Uterus (tissue), 4 donors: ENCODE measurements around the gene BRAF. TPM values are rescaled to one million over a fixed set of nuclear protein-coding genes. Genes with fewer than 3 reads are reported as not detected.

Source experiments
- DNase-seq, 2 donors: peaks; one replicate each; pipeline ENCODE4 v3.0.0-alpha.2; 2019 to 2020
- H3K27ac ChIP-seq, 2 donors: fragments of 200-600 bp; sonication (generic); 1 replicate in 1 of 2; 2 replicates in 1 of 2; pipeline ENCODE4 v1.5.1; 2016 to 2018
- H3K27me3 ChIP-seq, 2 donors: fragments of 200-600 bp; sonication (generic); one replicate each; pipeline ENCODE4 v1.5.1; 2018 to 2019; ENCODE audit warnings: control low read depth in 1 of 2
- H3K36me3 ChIP-seq, 2 donors: fragments of 200-600 bp; sonication (generic); one replicate each; pipeline ENCODE4 v1.5.1; 2019; ENCODE audit warnings: control low read depth in 1 of 2
- H3K4me1 ChIP-seq, 2 donors: fragments of 200-600 bp; sonication (generic); one replicate each; pipeline ENCODE4 v1.5.1; 2018 to 2019; ENCODE audit warnings: control low read depth in 1 of 2
- H3K4me3 ChIP-seq, 2 donors: fragments of 200-600 bp; sonication (generic); 1 replicate in 1 of 2; 2 replicates in 1 of 2; pipeline ENCODE4 v1.5.1; 2018 to 2019; ENCODE audit warnings: mild to moderate bottlenecking in 1 of 2
- H3K9me3 ChIP-seq, 2 donors: fragments of 200-600 bp; sonication (generic); one replicate each; pipeline ENCODE4 v1.5.1; 2019; ENCODE audit warnings: control low read depth in 1 of 2
- POLR2A ChIP-seq, 2 donors: fragments of 450-650 bp; IDR thresholded peaks; one replicate each; pipeline ENCODE4 v1.6.1; 2016; ENCODE audit warnings: antibody characterized with exemption in 2 of 2, mild to moderate bottlenecking in 1 of 2, moderate library complexity in 1 of 2
- intact Hi-C: fragments of 100-400 bp; cut with DNase I; formaldehyde crosslinking; loops from one replicate; pipeline ENCODE4 v1.15.1; 2023; ENCODE audit warnings: low total_unique reads
- total RNA-seq, 4 donors: library from RNA; depleted of rRNA in 3 of 4; stranded (reverse); fragments of >200 nt in 3 of 4; gene quantifications; one replicate each; pipeline versions ENCODE4 v1.1.0 to v1.2.4, GENCODE V29; 2014 to 2023
- TF ChIP-seq, protein P1 (sequence below), 4 experiments: fragments of 200-600 bp in 2 of 4; fragments of 450-650 bp in 2 of 4; sonication (generic) in 2 of 4; IDR thresholded peaks; one replicate each; pipeline ENCODE4 v1.5.1; 2016 to 2019; ENCODE audit warnings: antibody characterized with exemption in 4 of 4, mild to moderate bottlenecking in 2 of 4, moderate library complexity in 1 of 4
- donor health status: DM: yes; HTN: yes; CAD: no.

BRAF gene
- total RNA-seq, 4 donors from 2014 or later = 42.6 to 76.8 (median 66.5) TPM

DNA sequence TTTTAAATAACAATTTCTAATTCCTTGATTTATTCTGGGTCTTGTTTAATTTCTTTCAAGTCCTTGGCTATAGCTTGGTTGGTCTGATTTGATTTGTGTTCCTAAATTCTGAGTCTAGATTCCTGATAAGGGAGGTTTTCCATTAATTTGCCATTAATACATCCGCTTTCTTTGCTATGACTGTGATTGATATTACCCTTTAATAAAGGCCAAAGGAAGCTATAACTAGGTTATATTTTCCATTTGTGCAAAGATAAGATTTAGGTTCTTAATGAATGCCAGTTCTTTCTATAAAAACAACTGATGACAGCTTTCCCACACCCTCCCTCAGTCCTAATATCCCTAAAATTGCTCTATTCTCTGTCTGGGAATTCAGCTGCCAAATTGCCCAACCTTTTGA is 200.0 kb downstream of the BRAF start:
- no peak for DNase-seq
- Histone ChIP-seq H3K4me3 (no peak overlapping the region), H3K9me3 (no peaks in the 10 kb centered on the region), H3K27ac (no peak overlapping the region), H3K36me3 (no peaks in the 10 kb centered on the region), H3K27me3 (no peaks in the 10 kb centered on the region), H3K4me1 (no peaks in the 10 kb centered on the region)
- no peak for TF ChIP-seq POLR2A (IDR thresholded peaks at IDR 0.05)
- TF ChIP-seq, protein P1, sequence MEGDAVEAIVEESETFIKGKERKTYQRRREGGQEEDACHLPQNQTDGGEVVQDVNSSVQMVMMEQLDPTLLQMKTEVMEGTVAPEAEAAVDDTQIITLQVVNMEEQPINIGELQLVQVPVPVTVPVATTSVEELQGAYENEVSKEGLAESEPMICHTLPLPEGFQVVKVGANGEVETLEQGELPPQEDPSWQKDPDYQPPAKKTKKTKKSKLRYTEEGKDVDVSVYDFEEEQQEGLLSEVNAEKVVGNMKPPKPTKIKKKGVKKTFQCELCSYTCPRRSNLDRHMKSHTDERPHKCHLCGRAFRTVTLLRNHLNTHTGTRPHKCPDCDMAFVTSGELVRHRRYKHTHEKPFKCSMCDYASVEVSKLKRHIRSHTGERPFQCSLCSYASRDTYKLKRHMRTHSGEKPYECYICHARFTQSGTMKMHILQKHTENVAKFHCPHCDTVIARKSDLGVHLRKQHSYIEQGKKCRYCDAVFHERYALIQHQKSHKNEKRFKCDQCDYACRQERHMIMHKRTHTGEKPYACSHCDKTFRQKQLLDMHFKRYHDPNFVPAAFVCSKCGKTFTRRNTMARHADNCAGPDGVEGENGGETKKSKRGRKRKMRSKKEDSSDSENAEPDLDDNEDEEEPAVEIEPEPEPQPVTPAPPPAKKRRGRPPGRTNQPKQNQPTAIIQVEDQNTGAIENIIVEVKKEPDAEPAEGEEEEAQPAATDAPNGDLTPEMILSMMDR (IDR thresholded peaks at IDR 0.05) = no peak
- intact Hi-C loops = no loop called here

DNA sequence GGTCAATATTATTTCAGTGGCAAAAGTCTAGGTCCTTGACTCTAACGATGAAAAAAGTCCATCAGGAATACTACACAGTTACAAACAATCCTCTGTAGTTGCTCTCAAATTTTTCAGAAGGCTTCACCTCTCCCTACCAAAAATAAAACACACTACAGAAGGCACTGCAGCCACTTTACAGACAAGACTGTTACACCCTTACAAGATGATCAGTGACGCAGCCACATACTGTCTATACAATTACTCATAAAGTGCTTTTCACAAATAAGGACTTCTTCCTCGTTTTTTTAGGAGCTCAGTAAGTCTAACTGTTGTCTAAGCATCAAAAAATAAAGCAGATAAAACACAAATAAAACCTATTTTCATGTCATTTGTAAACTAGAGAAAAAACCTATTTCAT is 201.2 kb downstream of the BRAF start:
- no peak for DNase-seq
- H3K27me3 ChIP-seq = no peaks in the 10 kb centered on the region
- H3K4me3 ChIP-seq = no peak overlapping the region
- no peaks in the 10 kb centered on the region for H3K36me3 ChIP-seq
- no peak overlapping the region for H3K27ac ChIP-seq
- H3K9me3 ChIP-seq = no peaks in the 10 kb centered on the region
- no peak for TF ChIP-seq POLR2A (IDR thresholded peaks at IDR 0.05)
- TF ChIP-seq, protein P1 (IDR thresholded peaks at IDR 0.05) = no peak
- H3K4me1 ChIP-seq = no peaks in the 10 kb centered on the region
- intact Hi-C loops = no loop called here

DNA sequence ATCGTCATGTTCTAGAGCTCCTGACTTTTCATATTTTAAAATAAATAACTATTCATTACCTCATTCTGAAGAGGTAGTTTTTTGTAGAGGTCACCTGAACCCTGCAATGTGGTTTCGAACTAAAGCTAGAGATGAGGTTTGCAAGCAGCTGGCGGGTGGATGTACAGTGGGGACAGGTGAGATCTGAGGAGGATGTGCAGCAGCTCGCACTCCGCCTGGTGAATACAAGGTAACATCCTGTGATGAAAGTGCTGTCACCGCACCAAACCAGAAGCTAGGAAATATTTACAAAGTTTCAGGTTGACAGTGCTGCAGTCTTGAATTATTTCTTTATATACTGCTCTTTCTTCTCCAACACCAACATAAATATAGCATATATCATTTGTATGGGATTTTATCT is 201.7 kb downstream of the BRAF start:
- no peak for DNase-seq
- TF ChIP-seq, protein P1 (IDR thresholded peaks at IDR 0.05) = no peak
- TF ChIP-seq POLR2A (IDR thresholded peaks at IDR 0.05) = no peak
- H3K27me3 ChIP-seq = no peaks in the 10 kb centered on the region
- no peak overlapping the region for H3K4me3 ChIP-seq
- H3K27ac ChIP-seq = no peak overlapping the region
- intact Hi-C loops = no loop called here
- no peaks in the 10 kb centered on the region for H3K4me1 ChIP-seq
- no peaks in the 10 kb centered on the region for H3K36me3 ChIP-seq
- H3K9me3 ChIP-seq = no peaks in the 10 kb centered on the region

- Histone ChIP-seq H3K4me1 (no peaks in the 10 kb centered on the region), H3K36me3 (no peaks in the 10 kb centered on the region), H3K27ac (no peak overlapping the region), H3K4me3 (no peak overlapping the region), H3K27me3 (no peaks in the 10 kb centered on the region), H3K9me3 (no peaks in the 10 kb centered on the region)
- no peak for DNase-seq
- intact Hi-C loops = no loop called here
- TF ChIP-seq, protein P1 (IDR thresholded peaks at IDR 0.05) = no peak
- TF ChIP-seq POLR2A (IDR thresholded peaks at IDR 0.05) = no peak
Observed at GRCh38 chr7:140722254-140722653, 202.5 kb downstream of the BRAF start.

- Histone ChIP-seq H3K27me3 (no peaks in the 10 kb centered on the region), H3K4me3 (no peak overlapping the region), H3K9me3 (no peaks in the 10 kb centered on the region), H3K36me3 (no peaks in the 10 kb centered on the region), H3K4me1 (no peaks in the 10 kb centered on the region), H3K27ac (no peak overlapping the region)
- intact Hi-C loops = no loop called here
- TF ChIP-seq POLR2A (IDR thresholded peaks at IDR 0.05) = no peak
- TF ChIP-seq, protein P1 (IDR thresholded peaks at IDR 0.05) = no peak
- DNase-seq = no peak
Observed at GRCh38 chr7:140719721-140720120, 205.0 kb downstream of the BRAF start.
